ENCODE measurements around the gene ISCA2. TPM values are rescaled to one million over a fixed set of nuclear protein-coding genes. Genes with fewer than 3 reads are reported as not detected.

ISCA2 gene
- polyA plus RNA-seq, 1 donor from 2014 or later: 71.8 TPM

- Mint-ChIP-seq H3K27ac (no peak overlapping the region), H3K9me3 (no peaks in the 10 kb centered on the region), H3K4me3 (peak overlapping the region in 1 of 4 donors; percentile 37), H3K36me3 (peaks cover 2% of the 10 kb centered on the region), H3K27me3 (peaks cover 20% of the 10 kb centered on the region), H3K4me1 (peaks cover 0 to 16% (median 5%) of the 10 kb centered on the region in 3 donors)
These were observed 16.1 kb downstream of the ISCA2 start for GRCh38 chr14:74509587-74510222.

GRCh38 chr14:74510223-74510931 lies 16.8 kb downstream of the ISCA2 start:
- no peaks in the 10 kb centered on the region for H3K9me3 Mint-ChIP-seq
- H3K27ac Mint-ChIP-seq: no peak overlapping the region
- H3K36me3 Mint-ChIP-seq: peaks cover 2% of the 10 kb centered on the region
- H3K4me3 Mint-ChIP-seq: no peak overlapping the region
- H3K4me1 Mint-ChIP-seq: peaks cover 0 to 19% (median 5%) of the 10 kb centered on the region in 3 donors
- peaks cover 20% of the 10 kb centered on the region for H3K27me3 Mint-ChIP-seq

DNA sequence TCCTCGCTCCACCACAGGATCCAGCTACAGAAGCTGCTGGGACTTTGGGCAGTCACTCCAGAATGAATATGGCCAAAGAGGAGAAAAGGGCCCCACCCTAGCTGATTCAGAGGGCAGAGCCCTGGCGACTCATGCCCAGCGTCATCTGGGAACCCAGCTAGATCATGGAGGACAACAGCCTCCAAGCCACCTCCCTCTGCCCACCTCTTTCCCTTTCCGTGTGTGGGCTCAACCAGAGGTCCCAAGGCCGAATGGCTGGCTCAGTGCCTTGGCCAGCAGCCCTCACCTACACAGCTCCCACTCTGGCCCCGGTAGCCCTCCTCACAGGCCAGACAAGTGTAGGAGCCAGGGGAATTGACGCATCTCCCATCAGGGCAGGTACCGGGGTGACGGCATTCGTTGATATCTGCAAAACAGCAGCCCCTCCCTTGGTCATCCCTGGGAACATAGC lies 17.4 kb downstream of the ISCA2 start:
- H3K4me1 Mint-ChIP-seq: peaks cover 0 to 17% (median 5%) of the 10 kb centered on the region in 3 donors
- peaks cover 21% of the 10 kb centered on the region for H3K27me3 Mint-ChIP-seq
- H3K36me3 Mint-ChIP-seq: peaks cover 2% of the 10 kb centered on the region
- H3K4me3 Mint-ChIP-seq: no peak overlapping the region
- H3K27ac Mint-ChIP-seq: no peak overlapping the region
- no peaks in the 10 kb centered on the region for H3K9me3 Mint-ChIP-seq

DNA sequence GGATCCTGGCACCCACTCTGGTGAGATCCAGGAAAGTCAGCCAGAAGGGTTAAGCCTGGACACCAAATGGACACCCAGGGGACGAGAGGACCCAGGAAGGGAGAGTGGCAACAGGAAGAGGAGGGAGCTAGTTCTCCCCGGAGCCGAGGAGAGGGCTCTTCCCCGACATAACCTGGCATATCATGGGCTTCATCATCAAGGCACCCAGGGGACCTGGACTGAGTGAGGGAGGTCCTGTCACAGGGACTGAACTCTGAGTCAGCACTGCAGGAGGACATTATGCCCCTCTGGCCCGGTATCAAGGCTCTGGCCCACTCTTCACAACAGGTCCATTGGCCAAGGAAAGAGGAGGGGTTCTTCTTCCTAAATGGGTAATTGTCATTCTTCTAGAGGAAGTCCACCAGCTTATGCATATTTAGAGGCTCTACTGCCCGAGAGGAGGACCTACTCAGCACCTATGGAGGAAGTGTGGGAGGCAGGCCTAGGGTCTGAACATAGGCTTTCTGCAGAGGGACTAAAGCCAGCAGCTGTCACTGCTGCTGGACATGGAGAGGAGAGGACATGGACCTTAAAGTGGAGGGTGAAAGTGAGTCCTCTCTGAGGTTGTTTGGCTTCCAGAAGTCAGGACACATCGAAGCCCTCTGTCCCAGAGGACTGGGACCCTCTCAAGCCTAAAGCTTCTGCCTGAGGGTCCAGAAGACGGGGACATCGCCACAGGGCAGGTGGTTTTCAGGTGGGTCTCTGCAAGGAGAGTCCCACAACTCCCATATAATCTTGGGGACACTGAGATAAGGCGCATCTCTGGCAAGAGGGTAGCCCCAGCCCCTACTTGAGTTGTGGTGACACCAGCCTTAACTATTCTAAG lies 18.6 kb downstream of the ISCA2 start:
- Mint-ChIP-seq H3K27ac (no peak overlapping the region), H3K4me3 (peak overlapping the region in 1 of 4 donors; percentile 31), H3K36me3 (peaks cover 2% of the 10 kb centered on the region), H3K4me1 (peaks cover 0 to 11% (median 2%) of the 10 kb centered on the region in 3 donors), H3K9me3 (no peaks in the 10 kb centered on the region), H3K27me3 (peaks cover 17% of the 10 kb centered on the region)

GRCh38 chr14:74514471-74514941 lies 20.9 kb downstream of the ISCA2 start:
- Mint-ChIP-seq H3K9me3 (no peaks in the 10 kb centered on the region), H3K4me1 (peaks cover 0 to 7% (median 0%) of the 10 kb centered on the region in 3 donors), H3K27ac (no peak overlapping the region), H3K36me3 (peaks cover 2% of the 10 kb centered on the region), H3K27me3 (peaks cover 24% of the 10 kb centered on the region), H3K4me3 (no peak overlapping the region)

- Mint-ChIP-seq H3K9me3 (peaks cover 0 to 2% (median 0%) of the 10 kb centered on the region in 3 donors), H3K4me3 (no peak overlapping the region), H3K36me3 (peaks cover 2% of the 10 kb centered on the region), H3K4me1 (peaks cover 0 to 7% (median 0%) of the 10 kb centered on the region in 3 donors), H3K27me3 (peaks cover 24% of the 10 kb centered on the region), H3K27ac (no peak overlapping the region)
These were observed 22.4 kb downstream of the ISCA2 start for GRCh38 chr14:74515891-74516412.

DNA sequence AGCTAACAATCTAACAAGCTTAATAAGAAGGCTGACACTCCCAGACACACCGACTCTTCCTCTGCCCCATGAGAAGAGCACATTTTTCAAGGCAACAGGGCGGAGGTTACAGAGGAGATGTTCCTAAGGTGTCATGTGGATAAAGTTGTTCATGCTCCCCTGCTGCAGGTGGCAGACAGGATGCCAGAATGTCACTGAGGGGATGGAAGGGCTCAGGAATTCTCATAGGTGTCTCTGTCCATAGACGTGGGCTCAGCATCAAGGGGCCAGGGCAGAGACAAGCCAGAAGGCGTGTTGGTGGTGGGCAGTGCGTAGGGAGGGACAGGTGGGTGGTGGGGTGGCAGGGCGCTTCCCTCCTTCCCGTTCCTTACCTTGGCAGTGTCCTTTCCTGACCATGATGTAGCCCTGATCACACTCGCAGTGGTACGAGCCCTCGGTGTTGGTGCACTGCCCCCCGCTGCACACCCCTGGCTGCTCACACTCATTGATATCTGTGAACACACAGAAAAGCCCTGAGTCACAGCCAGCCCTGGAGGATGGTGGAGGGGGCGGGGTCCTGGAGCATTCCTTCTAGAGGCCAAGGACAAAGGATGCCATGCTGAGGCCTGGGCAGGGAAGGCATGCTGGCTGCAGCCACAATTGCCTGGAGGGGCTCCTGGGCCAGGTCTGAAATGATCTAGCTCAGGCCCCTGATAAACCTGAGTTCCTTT lies 23.0 kb downstream of the ISCA2 start:
- Mint-ChIP-seq H3K36me3 (no peaks in the 10 kb centered on the region), H3K9me3 (peaks cover 0 to 2% (median 0%) of the 10 kb centered on the region in 3 donors), H3K27me3 (peaks cover 23% of the 10 kb centered on the region), H3K27ac (no peak overlapping the region), H3K4me3 (no peak overlapping the region), H3K4me1 (peaks cover 0 to 7% (median 0%) of the 10 kb centered on the region in 3 donors)

GRCh38 chr14:74517731-74518130 lies 24.2 kb downstream of the ISCA2 start:
- Mint-ChIP-seq H3K36me3 (no peaks in the 10 kb centered on the region), H3K27ac (no peak overlapping the region), H3K9me3 (peaks cover 0 to 2% (median 0%) of the 10 kb centered on the region in 3 donors), H3K4me3 (no peak overlapping the region), H3K4me1 (peaks cover 0 to 7% (median 0%) of the 10 kb centered on the region in 3 donors), H3K27me3 (peaks cover 21% of the 10 kb centered on the region)

DNA sequence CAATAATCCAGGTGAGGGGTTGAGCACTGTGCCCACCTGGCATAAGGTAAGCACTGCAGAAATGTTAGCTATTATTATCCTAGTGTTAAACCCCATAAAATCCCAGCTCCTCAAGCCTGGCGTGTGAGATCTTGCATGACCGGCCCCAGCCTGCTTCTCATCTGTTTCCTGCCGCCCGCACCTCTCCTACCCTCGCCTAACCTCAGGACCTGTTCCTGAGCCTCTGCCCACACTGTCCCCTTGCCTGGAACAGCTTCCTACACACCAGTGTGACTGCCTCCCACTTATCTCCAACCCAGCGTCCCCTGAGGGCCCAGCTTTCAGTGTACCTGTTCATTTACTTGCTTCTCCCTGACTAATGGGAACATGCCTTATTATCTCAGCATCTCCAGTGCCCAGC lies 24.7 kb downstream of the ISCA2 start:
- no peaks in the 10 kb centered on the region for H3K36me3 Mint-ChIP-seq
- peaks cover 0 to 7% (median 0%) of the 10 kb centered on the region in 3 donors for H3K4me1 Mint-ChIP-seq
- H3K4me3 Mint-ChIP-seq: no peak overlapping the region
- peaks cover 21% of the 10 kb centered on the region for H3K27me3 Mint-ChIP-seq
- H3K27ac Mint-ChIP-seq: no peak overlapping the region
- peaks cover 0 to 2% (median 0%) of the 10 kb centered on the region in 3 donors for H3K9me3 Mint-ChIP-seq

GRCh38 chr14:74519316-74520074 lies 25.9 kb downstream of the ISCA2 start:
- H3K4me1 Mint-ChIP-seq: peaks cover 0 to 5% (median 2%) of the 10 kb centered on the region in 3 donors
- no peak overlapping the region for H3K4me3 Mint-ChIP-seq
- H3K9me3 Mint-ChIP-seq: peaks cover 0 to 2% (median 0%) of the 10 kb centered on the region in 3 donors
- H3K36me3 Mint-ChIP-seq: no peaks in the 10 kb centered on the region
- peaks cover 17% of the 10 kb centered on the region for H3K27me3 Mint-ChIP-seq
- no peak overlapping the region for H3K27ac Mint-ChIP-seq

DNA sequence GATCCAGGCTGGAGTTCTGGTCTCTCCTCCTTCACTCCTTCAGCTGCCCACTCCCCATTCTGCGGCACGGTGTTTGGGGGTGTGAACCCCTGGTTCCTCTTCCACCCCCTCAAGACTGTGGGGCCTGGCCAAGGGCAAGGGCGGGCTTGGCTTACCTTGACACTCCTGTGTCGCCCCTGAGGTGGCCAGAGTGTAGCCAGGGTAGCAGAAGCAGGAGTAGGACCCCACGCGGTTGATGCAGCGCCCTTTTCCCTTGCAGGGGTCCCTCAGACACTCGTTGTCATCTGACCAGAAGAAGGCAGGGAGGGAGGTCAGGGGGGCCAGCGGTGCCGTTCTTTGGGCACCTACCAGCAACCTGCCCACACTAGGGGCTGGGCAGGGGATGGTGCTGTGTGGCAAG lies 28.2 kb downstream of the ISCA2 start:
- Mint-ChIP-seq H3K27ac (no peak overlapping the region), H3K4me1 (peaks cover 10 to 13% (median 10%) of the 10 kb centered on the region in 3 donors), H3K4me3 (no peak overlapping the region), H3K36me3 (no peaks in the 10 kb centered on the region), H3K27me3 (peaks cover 20% of the 10 kb centered on the region), H3K9me3 (peaks cover 0 to 2% (median 0%) of the 10 kb centered on the region in 3 donors)

GRCh38 chr14:74522740-74523139 lies 29.2 kb downstream of the ISCA2 start:
- peaks cover 10 to 13% (median 10%) of the 10 kb centered on the region in 3 donors for H3K4me1 Mint-ChIP-seq
- H3K36me3 Mint-ChIP-seq: no peaks in the 10 kb centered on the region
- peaks cover 20% of the 10 kb centered on the region for H3K27me3 Mint-ChIP-seq

DNA sequence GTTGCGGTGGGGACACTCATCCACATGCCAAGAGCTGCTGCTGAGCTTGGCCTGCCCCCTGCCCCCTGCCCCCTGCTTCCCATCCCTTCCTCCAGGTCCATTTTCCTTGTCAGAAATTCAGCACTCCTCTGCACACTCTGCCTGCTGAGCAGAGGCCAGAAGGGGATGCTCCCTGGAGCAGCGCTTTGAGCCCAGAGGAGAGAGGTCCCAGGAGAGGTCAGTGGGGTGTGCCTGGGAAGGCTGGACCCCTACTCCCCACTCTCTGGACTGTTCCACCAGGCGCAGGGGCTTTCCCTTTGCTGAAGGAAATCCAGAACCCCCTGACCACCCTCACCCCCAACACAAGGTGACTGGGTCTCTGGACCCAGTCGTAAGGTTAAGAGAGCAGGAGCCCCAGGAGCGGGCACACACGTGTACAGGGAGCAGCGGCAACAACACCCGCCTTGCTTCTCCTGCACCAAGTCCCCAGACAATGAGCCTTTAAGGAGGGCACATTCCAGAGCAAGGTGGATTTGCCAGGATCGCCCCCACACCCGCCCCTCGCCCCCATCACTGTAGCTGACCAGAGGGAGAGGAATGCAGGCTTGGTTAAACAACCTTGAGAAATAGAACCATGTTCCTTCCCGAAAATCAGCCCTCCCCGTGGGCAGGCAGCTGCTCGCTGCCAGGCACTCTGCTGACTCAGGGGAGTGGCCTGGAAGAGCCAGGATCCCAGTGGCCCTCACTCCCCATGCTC lies 30.7 kb downstream of the ISCA2 start:
- no peak overlapping the region for H3K4me3 Mint-ChIP-seq
- H3K9me3 Mint-ChIP-seq: peaks cover 0 to 4% (median 0%) of the 10 kb centered on the region in 3 donors
- H3K27ac Mint-ChIP-seq: no peak overlapping the region
- H3K4me1 Mint-ChIP-seq: peaks cover 10 to 13% (median 10%) of the 10 kb centered on the region in 3 donors
- H3K36me3 Mint-ChIP-seq: no peaks in the 10 kb centered on the region
- peaks cover 13% of the 10 kb centered on the region for H3K27me3 Mint-ChIP-seq

More at GRCh38 chr14:74522740-74523139, 29.2 kb downstream of the ISCA2 start:
- peak overlapping the region in 1 of 4 donors; percentile 67 for H3K4me3 Mint-ChIP-seq
- H3K27ac Mint-ChIP-seq: no peak overlapping the region
- H3K9me3 Mint-ChIP-seq: peaks cover 0 to 2% (median 0%) of the 10 kb centered on the region in 3 donors

All from IgD-negative memory B cell (primary cell).